ENCODE measurements around the gene DYNLRB1. TPM values are rescaled to one million over a fixed set of nuclear protein-coding genes. Genes with fewer than 3 reads are reported as not detected.
A peak's percentile ranks its signal among the peaks of the same experiment; 100 is the strongest.
"Not testable (repeated sequence)": the region's sequence is repeated elsewhere in the genome, so short reads cannot be mapped to it uniquely, and the experiment has no call there.

The DYNLRB1 gene
- total and polyA plus RNA-seq, 2 donors from 2014 or later = 185 to 676 TPM

DNA sequence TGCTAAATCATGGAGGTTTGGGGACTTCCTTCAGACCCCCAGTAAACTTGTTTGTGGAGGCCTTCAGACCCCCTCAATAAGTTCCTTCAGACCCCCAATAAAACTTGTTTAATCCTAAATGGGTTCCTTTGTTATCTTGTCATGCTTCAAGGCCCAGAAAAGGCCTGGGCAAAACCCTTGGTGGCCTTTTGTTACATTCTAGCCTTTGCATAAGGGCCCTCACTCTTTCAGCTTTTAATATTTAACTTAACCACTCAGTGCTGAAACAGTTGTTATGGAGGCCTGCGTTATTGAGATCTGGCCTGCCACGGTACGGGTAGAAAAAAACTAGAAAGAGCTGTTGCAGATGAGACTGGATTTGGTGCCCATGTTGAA is 4.3 kb upstream of the DYNLRB1 start:
- Histone ChIP-seq H3K9me3 (ENCODE audit: control insufficient read depth in 2 of 3, insufficient read depth in 1 of 3, low read length in 3 of 3) (no peaks in the 10 kb centered on the region), H3K9ac (ENCODE audit: low read length in 3 of 3) (peak overlapping the region in 1 of 3 donors; percentile 9), H3K27me3 (ENCODE audit: control insufficient read depth, insufficient read depth, low read length) (no peaks in the 10 kb centered on the region), H3K4me1 (ENCODE audit: control insufficient read depth in 2 of 3, insufficient read depth in 2 of 3, low read depth in 1 of 3, low read length in 3 of 3) (peaks cover 0 to 24% (median 16%) of the 10 kb centered on the region in 3 donors), H3K4me3 (ENCODE audit: low read length in 3 of 3) (peak overlapping the region in 1 of 3 donors; percentile 6), H3K27ac (ENCODE audit: low read depth in 2 of 2, low read length in 2 of 2) (peak overlapping the region; percentile 85 to 88), H3K36me3 (ENCODE audit: control insufficient read depth in 2 of 3, insufficient read depth in 3 of 3, low read length in 3 of 3) (peaks cover 2 to 10% (median 7%) of the 10 kb centered on the region in 3 donors)
- TF ChIP-seq, protein P1, sequence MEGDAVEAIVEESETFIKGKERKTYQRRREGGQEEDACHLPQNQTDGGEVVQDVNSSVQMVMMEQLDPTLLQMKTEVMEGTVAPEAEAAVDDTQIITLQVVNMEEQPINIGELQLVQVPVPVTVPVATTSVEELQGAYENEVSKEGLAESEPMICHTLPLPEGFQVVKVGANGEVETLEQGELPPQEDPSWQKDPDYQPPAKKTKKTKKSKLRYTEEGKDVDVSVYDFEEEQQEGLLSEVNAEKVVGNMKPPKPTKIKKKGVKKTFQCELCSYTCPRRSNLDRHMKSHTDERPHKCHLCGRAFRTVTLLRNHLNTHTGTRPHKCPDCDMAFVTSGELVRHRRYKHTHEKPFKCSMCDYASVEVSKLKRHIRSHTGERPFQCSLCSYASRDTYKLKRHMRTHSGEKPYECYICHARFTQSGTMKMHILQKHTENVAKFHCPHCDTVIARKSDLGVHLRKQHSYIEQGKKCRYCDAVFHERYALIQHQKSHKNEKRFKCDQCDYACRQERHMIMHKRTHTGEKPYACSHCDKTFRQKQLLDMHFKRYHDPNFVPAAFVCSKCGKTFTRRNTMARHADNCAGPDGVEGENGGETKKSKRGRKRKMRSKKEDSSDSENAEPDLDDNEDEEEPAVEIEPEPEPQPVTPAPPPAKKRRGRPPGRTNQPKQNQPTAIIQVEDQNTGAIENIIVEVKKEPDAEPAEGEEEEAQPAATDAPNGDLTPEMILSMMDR (IDR thresholded peaks at IDR 0.05; ENCODE audit: borderline replicate concordance, extremely low read depth, insufficient read depth) = no peak
- no peak for FAIRE-seq
- peak in 2 of 5 donors; percentile 36 to 47 for DNase-seq
- intact Hi-C loops (cut with DNase I) = no loop called here

DNA sequence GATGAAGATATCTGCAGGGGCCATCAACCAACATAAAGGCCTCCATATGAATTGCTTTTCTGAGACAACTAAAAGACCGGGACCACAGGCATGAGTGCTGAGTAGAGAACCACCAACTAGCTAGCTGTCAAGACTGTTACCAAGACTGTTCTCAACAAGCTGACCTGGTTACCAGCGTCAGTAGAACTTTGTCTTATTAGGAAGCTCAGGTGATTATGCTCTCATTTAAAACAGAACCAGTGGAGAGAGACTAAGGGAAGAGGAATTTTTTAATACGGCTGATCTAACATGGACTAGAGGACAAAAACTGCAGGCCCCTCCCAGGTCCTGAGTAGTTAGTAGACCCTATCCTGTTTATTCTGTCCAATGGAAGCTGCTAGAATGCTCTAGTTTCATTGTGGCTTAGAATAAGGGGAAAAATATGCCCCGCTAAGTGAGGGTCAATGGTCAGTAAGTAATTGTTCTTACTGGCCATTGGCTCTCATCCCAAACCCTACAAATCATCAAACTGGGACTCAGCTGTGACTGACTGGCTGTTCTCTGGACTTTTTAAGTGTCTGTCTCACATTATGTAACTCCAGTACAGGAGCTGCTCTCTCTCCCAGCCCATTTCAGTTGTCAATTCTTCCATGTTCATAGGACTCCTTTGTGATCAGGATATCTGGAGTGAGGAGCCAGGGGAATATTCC is 3.8 kb upstream of the DYNLRB1 start:
- TF ChIP-seq, protein P1 (IDR thresholded peaks at IDR 0.05; ENCODE audit: borderline replicate concordance, extremely low read depth, insufficient read depth) = no peak
- Histone ChIP-seq H3K4me3 (ENCODE audit: low read length in 3 of 3) (peak overlapping the region in 1 of 3 donors; percentile 6), H3K9me3 (ENCODE audit: control insufficient read depth in 2 of 3, insufficient read depth in 1 of 3, low read length in 3 of 3) (no peaks in the 10 kb centered on the region), H3K27me3 (ENCODE audit: control insufficient read depth, insufficient read depth, low read length) (no peaks in the 10 kb centered on the region), H3K4me1 (ENCODE audit: control insufficient read depth in 2 of 3, insufficient read depth in 2 of 3, low read depth in 1 of 3, low read length in 3 of 3) (peaks cover 0 to 27% (median 16%) of the 10 kb centered on the region in 3 donors), H3K36me3 (ENCODE audit: control insufficient read depth in 2 of 3, insufficient read depth in 3 of 3, low read length in 3 of 3) (peaks cover 2 to 10% (median 7%) of the 10 kb centered on the region in 3 donors), H3K9ac (ENCODE audit: low read length in 3 of 3) (peak overlapping the region in 1 of 3 donors; percentile 9), H3K27ac (ENCODE audit: low read depth in 2 of 2, low read length in 2 of 2) (peak overlapping the region; percentile 85 to 88)
- DNase-seq (peak in 2 of 5 donors; percentile 23 to 32), FAIRE-seq (no peak)
- intact Hi-C loops (cut with DNase I) = no loop called here

DNA sequence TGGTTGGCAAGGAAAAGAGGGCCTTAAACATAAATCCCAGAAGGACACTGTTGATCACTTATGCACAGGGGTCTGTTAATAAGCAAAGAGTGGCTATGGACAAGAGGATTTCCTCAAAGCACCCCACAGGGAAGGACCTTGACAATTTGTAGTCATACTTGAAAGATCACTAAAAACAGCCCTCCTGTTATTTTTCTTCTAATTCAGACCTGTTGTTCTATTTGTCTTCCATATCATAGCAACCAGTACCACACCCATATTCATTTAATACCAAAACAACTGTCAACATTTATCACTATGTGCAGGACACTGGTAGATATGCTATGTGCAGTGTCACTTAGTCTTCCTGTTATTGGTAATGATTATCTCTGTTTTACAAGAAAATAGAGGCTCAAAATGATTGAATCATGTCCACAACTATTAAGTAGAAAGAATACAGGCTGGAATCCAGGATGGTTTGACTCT is 3.2 kb upstream of the DYNLRB1 start:
- H3K9me3 ChIP-seq (ENCODE audit: control insufficient read depth in 2 of 3, insufficient read depth in 1 of 3, low read length in 3 of 3) = no peaks in the 10 kb centered on the region
- H3K36me3 ChIP-seq (ENCODE audit: control insufficient read depth in 2 of 3, insufficient read depth in 3 of 3, low read length in 3 of 3) = peaks cover 2 to 6% (median 4%) of the 10 kb centered on the region in 3 donors
- H3K27me3 ChIP-seq (ENCODE audit: control insufficient read depth, insufficient read depth, low read length) = no peaks in the 10 kb centered on the region
- H3K9ac ChIP-seq (ENCODE audit: low read length in 3 of 3) = peak overlapping the region in 1 of 3 donors; percentile 9
- H3K4me1 ChIP-seq (ENCODE audit: control insufficient read depth in 2 of 3, insufficient read depth in 2 of 3, low read depth in 1 of 3, low read length in 3 of 3) = peaks cover 0 to 27% (median 16%) of the 10 kb centered on the region in 3 donors
- no peak overlapping the region for H3K4me3 ChIP-seq (ENCODE audit: low read length in 3 of 3)
- FAIRE-seq = no peak
- H3K27ac ChIP-seq (ENCODE audit: low read depth in 2 of 2, low read length in 2 of 2) = peak overlapping the region; percentile 85 to 88
- intact Hi-C loops (cut with DNase I) = no loop called here
- no peak for DNase-seq
- TF ChIP-seq, protein P1 (IDR thresholded peaks at IDR 0.05; ENCODE audit: borderline replicate concordance, extremely low read depth, insufficient read depth) = no peak

DNA sequence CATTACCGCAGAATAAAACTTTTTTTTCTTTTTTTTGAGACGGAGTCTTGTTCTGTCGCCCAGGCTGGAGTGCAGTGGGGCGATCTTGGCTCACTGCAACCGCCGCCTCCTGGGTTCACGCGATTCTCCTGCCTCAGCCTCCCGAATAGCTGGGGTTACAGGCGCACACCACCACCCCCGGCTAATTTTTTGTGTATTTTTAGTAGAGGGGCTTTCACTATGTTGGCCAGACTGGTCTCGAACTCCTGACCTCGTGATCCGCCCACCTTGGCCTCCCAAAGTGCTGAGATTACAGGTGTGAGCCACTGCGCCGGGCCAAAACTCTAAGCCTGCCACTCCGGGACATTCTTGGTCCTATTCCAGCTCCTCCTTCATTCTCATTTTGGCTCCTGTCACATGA is 2.2 kb upstream of the DYNLRB1 start:
- H3K4me1 ChIP-seq (ENCODE audit: control insufficient read depth in 2 of 3, insufficient read depth in 2 of 3, low read depth in 1 of 3, low read length in 3 of 3) = peaks cover 0 to 27% (median 16%) of the 10 kb centered on the region in 3 donors
- H3K36me3 ChIP-seq (ENCODE audit: control insufficient read depth in 2 of 3, insufficient read depth in 3 of 3, low read length in 3 of 3); FAIRE-seq; H3K27me3 ChIP-seq (ENCODE audit: control insufficient read depth, insufficient read depth, low read length); H3K27ac ChIP-seq (ENCODE audit: low read depth in 2 of 2, low read length in 2 of 2); intact Hi-C loops (cut with DNase I); H3K9me3 ChIP-seq (ENCODE audit: control insufficient read depth in 2 of 3, insufficient read depth in 1 of 3, low read length in 3 of 3); DNase-seq; H3K4me3 ChIP-seq (ENCODE audit: low read length in 3 of 3); H3K9ac ChIP-seq (ENCODE audit: low read length in 3 of 3): not testable (repeated sequence)
